ENCODE results near the gene TBL1X. TPM values are rescaled to one million over a fixed set of nuclear protein-coding genes. Genes with fewer than 3 reads are reported as not detected.
A peak's percentile ranks its signal among the peaks of the same experiment; 100 is the strongest.

The TBL1X gene
- total RNA-seq, 4 donors from 2014 or later, result 32.9 to 42.9 (median 33.4) TPM

DNA sequence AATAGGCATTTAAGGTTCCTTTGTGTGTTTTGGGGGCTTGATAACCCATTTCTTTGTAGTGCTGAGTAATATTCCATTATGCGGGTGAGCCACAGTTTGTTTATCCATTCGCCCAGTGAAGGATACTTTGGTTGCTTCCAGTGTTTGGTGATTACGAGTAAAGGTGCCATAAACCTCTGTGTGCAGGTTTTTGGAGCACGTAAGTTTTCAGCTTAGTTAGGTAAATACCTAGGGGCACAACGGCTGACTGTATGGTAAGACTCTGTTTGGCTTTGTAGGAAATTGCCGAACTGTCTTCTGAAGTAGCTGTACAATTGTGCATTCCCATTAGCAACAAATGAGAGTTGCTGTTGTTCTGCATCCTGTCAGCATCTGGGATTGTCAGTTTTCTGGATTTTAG, 3.8 kb upstream of the TBL1X start:
- intact Hi-C loops (cut with DNase I), result loop anchor here (5.0 kb wide), 1 partner anchor 119 kb away; no protein-coding TSS in a partner anchor
- peaks cover 8 to 13% of the 10 kb centered on the region in 2 donors for H3K4me1 ChIP-seq
- H3K9me3 ChIP-seq, result no peaks in the 10 kb centered on the region
- no peaks in the 10 kb centered on the region for H3K27me3 ChIP-seq
- DNase-seq, result no peak
- TF ChIP-seq, protein P1, sequence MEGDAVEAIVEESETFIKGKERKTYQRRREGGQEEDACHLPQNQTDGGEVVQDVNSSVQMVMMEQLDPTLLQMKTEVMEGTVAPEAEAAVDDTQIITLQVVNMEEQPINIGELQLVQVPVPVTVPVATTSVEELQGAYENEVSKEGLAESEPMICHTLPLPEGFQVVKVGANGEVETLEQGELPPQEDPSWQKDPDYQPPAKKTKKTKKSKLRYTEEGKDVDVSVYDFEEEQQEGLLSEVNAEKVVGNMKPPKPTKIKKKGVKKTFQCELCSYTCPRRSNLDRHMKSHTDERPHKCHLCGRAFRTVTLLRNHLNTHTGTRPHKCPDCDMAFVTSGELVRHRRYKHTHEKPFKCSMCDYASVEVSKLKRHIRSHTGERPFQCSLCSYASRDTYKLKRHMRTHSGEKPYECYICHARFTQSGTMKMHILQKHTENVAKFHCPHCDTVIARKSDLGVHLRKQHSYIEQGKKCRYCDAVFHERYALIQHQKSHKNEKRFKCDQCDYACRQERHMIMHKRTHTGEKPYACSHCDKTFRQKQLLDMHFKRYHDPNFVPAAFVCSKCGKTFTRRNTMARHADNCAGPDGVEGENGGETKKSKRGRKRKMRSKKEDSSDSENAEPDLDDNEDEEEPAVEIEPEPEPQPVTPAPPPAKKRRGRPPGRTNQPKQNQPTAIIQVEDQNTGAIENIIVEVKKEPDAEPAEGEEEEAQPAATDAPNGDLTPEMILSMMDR (IDR thresholded peaks at IDR 0.05), result no peak
- TF ChIP-seq POLR2A (IDR thresholded peaks at IDR 0.05), result no peak
- H3K36me3 ChIP-seq, result no peaks in the 10 kb centered on the region
- WGBS, 2 donors, result 82 to 87% methylated on average over 6 of the region's 6 CpGs
- no peak overlapping the region for H3K4me3 ChIP-seq (replicated peaks in 1 of 3)
- no peak overlapping the region for H3K27ac ChIP-seq

DNA sequence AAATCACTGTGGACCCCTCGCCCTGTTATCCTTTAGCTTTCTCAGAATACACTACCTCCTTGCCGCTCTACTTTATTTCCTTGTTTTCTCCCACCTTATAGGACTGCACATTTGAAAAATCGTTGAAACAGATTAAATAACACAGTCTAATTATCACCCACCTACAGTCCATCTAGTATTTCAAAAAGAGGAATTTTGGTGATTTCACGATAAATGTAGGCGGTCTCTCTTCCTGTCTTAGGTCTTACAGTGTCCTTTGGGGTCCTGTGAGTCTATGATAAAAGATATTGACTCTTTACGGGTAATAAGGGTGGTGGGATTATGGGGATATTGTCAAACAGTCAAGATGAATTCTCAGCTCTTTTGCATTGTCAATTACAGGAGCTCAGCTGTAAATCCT, 2.4 kb upstream of the TBL1X start:
- intact Hi-C loops (cut with DNase I), result loop anchor here (5.0 kb wide), 1 partner anchor 120 kb away; no protein-coding TSS in a partner anchor
- H3K9me3 ChIP-seq, result no peaks in the 10 kb centered on the region
- 59 to 62% methylated on average over 5 to 6 of the region's 6 CpGs for WGBS, 2 donors
- peaks cover 13 to 18% of the 10 kb centered on the region in 2 donors for H3K4me1 ChIP-seq
- no peak overlapping the region for H3K27ac ChIP-seq
- no peak overlapping the region for H3K4me3 ChIP-seq (replicated peaks in 1 of 3)
- no peak for DNase-seq
- H3K36me3 ChIP-seq, result no peaks in the 10 kb centered on the region
- peaks cover 3% of the 10 kb centered on the region for H3K27me3 ChIP-seq
- no peak for TF ChIP-seq POLR2A (IDR thresholded peaks at IDR 0.05)
- TF ChIP-seq, protein P1 (IDR thresholded peaks at IDR 0.05), result no peak

DNA sequence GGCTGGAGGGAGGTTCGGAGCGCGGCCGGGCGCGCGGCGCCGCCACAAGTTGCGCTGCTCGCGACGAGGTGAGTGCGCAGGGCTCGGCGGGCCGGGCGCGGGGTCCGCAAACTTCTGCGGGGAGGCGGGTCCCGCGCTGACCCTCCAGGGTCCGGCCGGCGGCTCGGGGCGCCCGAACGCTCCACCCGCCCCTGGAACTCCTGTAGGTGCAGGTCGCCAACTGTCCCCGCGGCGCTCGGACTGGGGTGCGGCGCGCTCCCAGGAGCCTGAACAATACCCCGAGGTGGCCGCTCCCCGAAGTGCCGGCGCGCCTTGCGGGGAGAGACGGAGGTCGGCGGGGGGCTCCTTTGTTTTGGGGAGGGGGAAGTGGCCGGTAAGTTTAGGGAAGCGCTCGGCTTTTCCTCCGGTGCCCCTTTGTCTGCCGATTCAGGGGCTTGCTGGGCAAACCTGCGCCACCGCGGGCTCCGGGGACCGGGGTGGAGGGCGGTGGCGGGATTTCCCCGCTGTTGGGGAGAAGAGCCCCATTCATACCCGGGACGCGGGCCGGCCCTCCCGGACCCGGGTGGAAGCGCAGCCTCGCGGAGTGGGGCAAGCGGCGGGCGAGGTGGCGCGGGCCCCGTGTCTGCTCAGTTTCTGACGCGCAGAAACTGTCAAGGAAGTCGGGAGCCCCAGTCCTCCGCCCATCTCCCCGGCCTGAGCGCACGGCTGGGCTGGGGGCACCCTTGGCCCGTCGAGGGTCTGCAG, 694 bp downstream of the TBL1X start:
- TF ChIP-seq POLR2A (IDR thresholded peaks at IDR 0.05), result no peak
- TF ChIP-seq, protein P1 (IDR thresholded peaks at IDR 0.05), result no peak
- intact Hi-C loops (cut with DNase I), result no loop called here
- peak; percentile 19 to 21 for DNase-seq

DNA sequence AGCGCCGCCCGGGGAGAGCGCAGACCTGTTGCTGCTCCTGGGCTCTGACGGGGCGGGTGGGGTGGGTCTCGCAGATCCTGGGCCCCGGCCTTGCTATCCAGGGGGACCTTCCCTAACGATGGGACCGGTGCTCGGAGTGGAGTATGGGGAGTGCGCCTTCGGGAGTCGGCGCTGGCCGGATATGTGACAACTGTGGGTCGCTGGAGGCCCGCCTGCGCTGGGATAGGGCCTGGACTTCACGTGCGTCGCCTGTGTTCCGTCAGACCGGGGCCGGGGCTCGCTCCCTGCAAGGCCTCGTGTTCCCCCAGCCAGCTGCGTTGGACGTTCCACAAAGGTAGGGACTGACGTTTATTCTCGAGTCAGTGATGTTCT, 1.3 kb downstream of the TBL1X start:
- Histone ChIP-seq H3K27ac (peak overlapping the region; percentile 63 to 74 (median 67)), H3K36me3 (no peaks in the 10 kb centered on the region), H3K4me1 (peaks cover 13 to 18% of the 10 kb centered on the region in 2 donors), H3K4me3 (replicated peaks in 1 of 3) (peak overlapping the region in 2 of 3 donors; percentile 39 to 41), H3K9me3 (no peaks in the 10 kb centered on the region), H3K27me3 (peaks cover 3% of the 10 kb centered on the region)
- TF ChIP-seq, protein P1 (IDR thresholded peaks at IDR 0.05), result no peak
- peak in 1 of 2 donors; percentile 7 for TF ChIP-seq POLR2A (IDR thresholded peaks at IDR 0.05)
- intact Hi-C loops (cut with DNase I), result no loop called here
- 4% methylated on average over 16 of the region's 31 CpGs; no CpG with 5 or more reads in 1 of the 2 donors for WGBS, 2 donors
- DNase-seq, result peak; percentile 44 to 60

More for the DNA sequence above, 694 bp downstream of the TBL1X start:
- H3K4me3 ChIP-seq (replicated peaks in 1 of 3), result peak overlapping the region; percentile 33 to 41 (median 39)
- no peaks in the 10 kb centered on the region for H3K36me3 ChIP-seq
- peaks cover 13 to 18% of the 10 kb centered on the region in 2 donors for H3K4me1 ChIP-seq
- H3K9me3 ChIP-seq, result no peaks in the 10 kb centered on the region
- no CpG with 5 or more reads among the region's 87 CpGs for WGBS, 2 donors
- peak overlapping the region; percentile 63 to 74 (median 67) for H3K27ac ChIP-seq
- H3K27me3 ChIP-seq, result peaks cover 3% of the 10 kb centered on the region

DNA sequence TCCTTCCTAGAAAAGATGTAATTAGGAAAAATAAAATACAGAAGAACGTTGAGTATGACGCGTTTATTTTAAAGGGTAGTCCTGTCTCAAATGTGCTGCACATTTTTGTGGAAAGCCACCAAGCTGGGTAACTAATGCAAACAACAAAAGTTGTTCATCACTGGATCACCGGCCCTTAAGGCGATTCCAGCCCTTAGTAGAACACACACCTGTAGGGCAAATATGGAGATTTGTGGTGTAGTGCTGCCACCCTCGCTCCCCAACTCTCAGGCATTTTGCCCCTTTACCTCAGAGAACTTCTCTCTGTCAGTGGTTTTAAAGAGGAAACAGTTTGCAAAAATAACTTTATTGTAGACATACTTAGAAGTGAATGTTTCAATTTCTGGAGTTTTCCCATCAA, 1.9 kb downstream of the TBL1X start:
- Histone ChIP-seq H3K27me3 (peaks cover 3% of the 10 kb centered on the region), H3K36me3 (no peaks in the 10 kb centered on the region), H3K4me3 (replicated peaks in 1 of 3) (peak overlapping the region in 1 of 3 donors; percentile 41), H3K9me3 (no peaks in the 10 kb centered on the region), H3K27ac (no peak overlapping the region), H3K4me1 (peaks cover 13 to 18% of the 10 kb centered on the region in 2 donors)
- TF ChIP-seq POLR2A (IDR thresholded peaks at IDR 0.05), result no peak
- TF ChIP-seq, protein P1 (IDR thresholded peaks at IDR 0.05), result no peak
- DNase-seq, result no peak
- 65 to 72% methylated on average over 5 to 6 of the region's 6 CpGs for WGBS, 2 donors
- intact Hi-C loops (cut with DNase I), result no loop called here
